ENCODE data around the gene SH2D3C.
A peak's percentile ranks its signal among the peaks of the same experiment; 100 is the strongest.

SH2D3C gene

GRCh38 chr9:127809002-127809539 is 30.6 kb upstream of the SH2D3C start:
- Histone ChIP-seq H3K4me3 (ENCODE audit: low read depth in 1 of 2, low read length in 1 of 2) (no peak overlapping the region), H3K9me3 (no peaks in the 10 kb centered on the region), H3K4me1 (ENCODE audit: control insufficient read depth in 1 of 2, insufficient read depth in 1 of 2, low read depth in 1 of 2, low read length in 1 of 2) (peaks cover under 1 to 5% of the 10 kb centered on the region in 2 experiments), H3K36me3 (peaks cover 9% of the 10 kb centered on the region), H3K27ac (no peak overlapping the region), H3K27me3 (no peaks in the 10 kb centered on the region)
- TF ChIP-seq CTCF (IDR thresholded peaks at IDR 0.05): no peak

GRCh38 chr9:127808347-127809001 is 30.0 kb upstream of the SH2D3C start:
- Histone ChIP-seq H3K27ac (no peak overlapping the region), H3K4me3 (ENCODE audit: low read depth in 1 of 2, low read length in 1 of 2) (no peak overlapping the region), H3K27me3 (no peaks in the 10 kb centered on the region), H3K36me3 (peaks cover 9% of the 10 kb centered on the region), H3K9me3 (no peaks in the 10 kb centered on the region), H3K4me1 (ENCODE audit: control insufficient read depth in 1 of 2, insufficient read depth in 1 of 2, low read depth in 1 of 2, low read length in 1 of 2) (peaks cover 7 to 11% of the 10 kb centered on the region in 2 experiments)
- no peak for TF ChIP-seq CTCF (IDR thresholded peaks at IDR 0.05)

- H3K27ac ChIP-seq: no peak overlapping the region
- H3K9me3 ChIP-seq: no peaks in the 10 kb centered on the region
- no peaks in the 10 kb centered on the region for H3K36me3 ChIP-seq
- no peaks in the 10 kb centered on the region for H3K27me3 ChIP-seq
- H3K4me1 ChIP-seq (ENCODE audit: control insufficient read depth in 1 of 2, insufficient read depth in 1 of 2, low read depth in 1 of 2, low read length in 1 of 2): peaks cover 21 to 25% of the 10 kb centered on the region in 2 experiments
- H3K4me3 ChIP-seq (ENCODE audit: low read depth in 1 of 2, low read length in 1 of 2): no peak overlapping the region
- TF ChIP-seq CTCF (IDR thresholded peaks at IDR 0.05): no peak
Measured at GRCh38 chr9:127806871-127807270, 28.4 kb upstream of the SH2D3C start.

DNA sequence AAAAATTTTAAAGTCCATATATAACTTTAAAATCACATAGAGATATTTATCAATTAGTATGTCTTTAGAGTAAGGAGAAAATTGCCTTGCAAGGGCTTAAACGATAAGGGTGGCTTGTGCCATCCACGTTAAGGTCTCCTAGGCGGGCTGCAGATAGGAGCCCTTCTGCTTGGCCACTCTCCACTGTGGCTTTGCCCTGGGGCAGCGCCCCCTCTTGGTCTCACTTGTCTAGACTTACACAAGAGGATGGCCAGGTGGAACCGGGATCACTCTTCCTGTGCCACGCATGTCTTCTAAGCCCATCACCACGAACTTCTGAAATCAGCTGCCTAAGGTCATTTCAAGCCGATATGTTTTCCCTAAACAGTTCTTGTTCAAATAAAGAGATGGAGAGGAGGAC is 27.2 kb upstream of the SH2D3C start:
- no peak for TF ChIP-seq CTCF (IDR thresholded peaks at IDR 0.05)
- no peaks in the 10 kb centered on the region for H3K9me3 ChIP-seq
- no peak overlapping the region for H3K27ac ChIP-seq
- no peaks in the 10 kb centered on the region for H3K36me3 ChIP-seq
- no peaks in the 10 kb centered on the region for H3K27me3 ChIP-seq
- peaks cover 21 to 26% of the 10 kb centered on the region in 2 experiments for H3K4me1 ChIP-seq (ENCODE audit: control insufficient read depth in 1 of 2, insufficient read depth in 1 of 2, low read depth in 1 of 2, low read length in 1 of 2)
- H3K4me3 ChIP-seq (ENCODE audit: low read depth in 1 of 2, low read length in 1 of 2): no peak overlapping the region

- Histone ChIP-seq H3K27ac (no peak overlapping the region), H3K4me3 (ENCODE audit: low read depth in 1 of 2, low read length in 1 of 2) (peak overlapping the region; percentile 66 to 86), H3K36me3 (no peaks in the 10 kb centered on the region), H3K27me3 (no peaks in the 10 kb centered on the region), H3K9me3 (no peaks in the 10 kb centered on the region), H3K4me1 (ENCODE audit: control insufficient read depth in 1 of 2, insufficient read depth in 1 of 2, low read depth in 1 of 2, low read length in 1 of 2) (peaks cover 21% of the 10 kb centered on the region in 2 experiments)
- no peak for TF ChIP-seq CTCF (IDR thresholded peaks at IDR 0.05)
Measured at GRCh38 chr9:127803507-127804352, 25.3 kb upstream of the SH2D3C start.

Measured in neutrophil (primary cell).